Lower leg skin (tissue), 3 donors: ENCODE results near the gene DHDDS.

ENCODE experiments used
- CTCF ChIP-seq, 3 donors: fragments of 450-650 bp; IDR thresholded peaks; one replicate each; pipeline ENCODE4 v1.5.1; 2016; ENCODE audit warnings: antibody characterized with exemption in 3 of 3, mild to moderate bottlenecking in 3 of 3, moderate library complexity in 2 of 3
- POLR2A ChIP-seq, 2 donors: fragments of 450-650 bp; IDR thresholded peaks; one replicate each; pipeline ENCODE4 v1.6.1; 2016 to 2017; ENCODE audit warnings: antibody characterized with exemption in 2 of 2, mild to moderate bottlenecking in 1 of 2, moderate library complexity in 1 of 2

DNA sequence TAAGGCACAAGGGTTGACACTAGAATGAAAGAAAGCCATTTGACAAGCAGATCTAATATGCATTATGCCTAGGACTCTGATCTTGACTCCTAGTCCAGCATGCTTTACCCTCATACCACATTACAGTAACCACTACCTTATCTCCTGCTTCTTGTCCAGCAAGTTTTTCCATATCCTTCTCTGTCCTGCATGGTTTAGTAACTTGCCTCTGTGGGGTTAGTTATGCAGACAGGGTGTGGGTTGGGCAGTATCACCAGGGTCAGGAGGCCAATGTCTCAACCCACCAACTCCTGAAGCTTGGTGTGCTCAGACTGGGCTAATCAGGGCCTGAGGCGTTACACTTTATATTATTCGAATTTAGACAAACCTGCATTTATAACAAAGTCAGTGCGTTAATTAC, 18.8 kb downstream of the DHDDS start:
- TF ChIP-seq CTCF (IDR thresholded peaks at IDR 0.05) (no peak), POLR2A (IDR thresholded peaks at IDR 0.05) (no peak)
